ENCODE results near the gene AQP12B. TPM values are rescaled to one million over a fixed set of nuclear protein-coding genes. Genes with fewer than 3 reads are reported as not detected.

AQP12B gene
- total RNA-seq, 2 experiments from 2014 or later, result not detected

DNA sequence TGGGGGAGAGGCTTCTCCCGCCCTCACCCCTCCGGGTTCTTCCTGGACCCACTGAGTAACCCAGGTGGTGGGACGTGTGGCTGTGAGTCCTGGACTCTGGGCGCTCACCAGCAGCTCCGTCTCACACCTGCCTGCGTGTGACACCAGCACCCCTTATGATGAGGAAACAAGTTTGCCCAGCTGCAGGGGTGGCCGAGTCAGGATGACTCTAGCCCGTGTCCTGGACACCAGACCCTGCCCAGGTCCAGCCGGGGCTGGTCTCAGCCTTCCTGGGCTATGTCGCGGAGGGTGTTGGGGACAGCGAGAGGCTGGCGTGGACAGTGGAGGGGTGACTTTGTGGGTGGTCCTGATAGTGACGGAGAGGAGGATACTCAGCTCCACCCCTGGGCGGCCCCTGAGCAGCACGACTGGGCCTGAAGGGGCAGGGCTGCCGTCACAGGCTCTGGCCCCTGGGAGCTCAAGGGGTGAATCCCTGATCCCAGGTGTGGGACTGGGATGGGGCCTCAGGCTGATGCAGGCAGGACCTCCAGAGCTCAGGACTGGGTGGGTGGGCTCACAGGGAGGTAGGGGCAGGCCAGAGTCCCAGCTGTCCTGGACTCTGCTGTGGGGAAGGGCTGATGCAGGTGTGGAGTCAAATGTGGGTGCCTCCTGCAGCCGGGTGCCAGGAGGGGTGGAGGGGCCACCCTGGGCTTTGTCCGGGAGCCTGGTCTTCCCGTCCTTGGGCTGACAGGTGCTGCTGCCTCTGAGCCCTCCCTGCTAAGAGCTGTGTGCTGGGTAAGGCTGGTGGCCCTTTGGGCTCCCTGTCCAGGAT is 53.7 kb downstream of the AQP12B start:
- Histone ChIP-seq H3K27me3 (ENCODE audit: control insufficient read depth in 1 of 2, insufficient read depth in 2 of 2, low read length in 2 of 2) (no peaks in the 10 kb centered on the region), H3K4me1 (ENCODE audit: insufficient read depth, low read length) (peaks cover 62% of the 10 kb centered on the region), H3K4me3 (ENCODE audit: low read length) (no peak overlapping the region), H3K27ac (ENCODE audit: low read depth in 1 of 2, low read length in 2 of 2) (no peak overlapping the region), H3K36me3 (ENCODE audit: insufficient read depth, low read length) (peaks cover 8% of the 10 kb centered on the region), H3K9me3 (ENCODE audit: control insufficient read depth in 1 of 2, insufficient read depth in 1 of 2, low read length in 2 of 2) (peaks cover 0 to 10% of the 10 kb centered on the region in 2 experiments)
- ChIA-PET POLR2A (no interaction called here), CTCF (no interaction called here)
- H3K27me3 Mint-ChIP-seq, result no peaks in the 10 kb centered on the region
- no peak overlapping the region for H3K4me3 Mint-ChIP-seq
- H3K4me1 Mint-ChIP-seq (ENCODE audit: low read depth), result peaks cover 20% of the 10 kb centered on the region
- peak in 2 of 14 experiments; percentile 15 to 23 for DNase-seq
- H3K36me3 Mint-ChIP-seq (ENCODE audit: low read depth), result no peaks in the 10 kb centered on the region
- no peak overlapping the region for H3K27ac Mint-ChIP-seq
- no peak for ATAC-seq (ENCODE audit: poor library complexity)
- peaks cover 6% of the 10 kb centered on the region for H3K9me3 Mint-ChIP-seq
- no peak for TF ChIP-seq CTCF (IDR thresholded peaks at IDR 0.05)
- intact Hi-C loops (cut with DNase I, micrococcal nuclease), result loop anchor here in 1 of 2 experiments (5.0 kb wide), 1 partner anchor 62 kb away; the partner anchor contains the start of gene RNPEPL1

DNA sequence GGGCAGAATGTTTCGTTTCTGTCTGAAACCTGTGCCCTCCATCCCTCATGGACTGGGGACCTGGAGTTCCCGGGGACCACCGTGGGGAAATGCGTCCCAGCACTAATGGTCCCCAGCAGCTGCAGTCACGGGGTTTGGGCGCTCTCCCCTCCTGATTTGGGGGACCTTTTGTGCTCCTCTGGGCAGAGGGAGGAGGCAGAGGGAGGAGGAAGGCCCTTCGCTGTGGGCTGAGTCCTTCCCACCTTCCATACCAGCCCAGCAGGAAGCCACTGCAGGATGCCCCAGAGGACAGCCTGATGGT is 54.2 kb downstream of the AQP12B start:
- H3K9me3 ChIP-seq (ENCODE audit: control insufficient read depth in 1 of 2, insufficient read depth in 1 of 2, low read length in 2 of 2), result peaks cover 0 to 4% of the 10 kb centered on the region in 2 experiments
- Mint-ChIP-seq H3K27me3 (no peaks in the 10 kb centered on the region), H3K9me3 (peaks cover 5% of the 10 kb centered on the region), H3K4me3 (no peak overlapping the region), H3K27ac (no peak overlapping the region), H3K36me3 (ENCODE audit: low read depth) (no peaks in the 10 kb centered on the region), H3K4me1 (ENCODE audit: low read depth) (peaks cover 21% of the 10 kb centered on the region)
- intact Hi-C loops (cut with DNase I, micrococcal nuclease), result loop anchor here in 1 of 2 experiments (5.0 kb wide), 1 partner anchor 61 kb away; the partner anchor contains the start of gene RNPEPL1
- no peak for ATAC-seq (ENCODE audit: poor library complexity)
- peaks cover 68% of the 10 kb centered on the region for H3K4me1 ChIP-seq (ENCODE audit: insufficient read depth, low read length)
- no peaks in the 10 kb centered on the region for H3K27me3 ChIP-seq (ENCODE audit: control insufficient read depth in 1 of 2, insufficient read depth in 2 of 2, low read length in 2 of 2)
- TF ChIP-seq CTCF (IDR thresholded peaks at IDR 0.05), result no peak
- H3K4me3 ChIP-seq (ENCODE audit: low read length), result no peak overlapping the region
- peaks cover 8% of the 10 kb centered on the region for H3K36me3 ChIP-seq (ENCODE audit: insufficient read depth, low read length)
- no peak overlapping the region for H3K27ac ChIP-seq (ENCODE audit: low read depth in 1 of 2, low read length in 2 of 2)
- POLR2A ChIA-PET, result no interaction called here
- CTCF ChIA-PET, result no interaction called here
- DNase-seq, result peak in 2 of 14 experiments; percentile 12 to 14

GRCh38 chr2:240627736-240628506 is 54.8 kb downstream of the AQP12B start:
- TF ChIP-seq CTCF (IDR thresholded peaks at IDR 0.05), result no peak
- Histone ChIP-seq H3K27ac (ENCODE audit: low read depth in 1 of 2, low read length in 2 of 2) (no peak overlapping the region), H3K4me3 (ENCODE audit: low read length) (no peak overlapping the region), H3K4me1 (ENCODE audit: insufficient read depth, low read length) (peaks cover 73% of the 10 kb centered on the region), H3K36me3 (ENCODE audit: insufficient read depth, low read length) (peaks cover 8% of the 10 kb centered on the region), H3K27me3 (ENCODE audit: control insufficient read depth in 1 of 2, insufficient read depth in 2 of 2, low read length in 2 of 2) (no peaks in the 10 kb centered on the region), H3K9me3 (ENCODE audit: control insufficient read depth in 1 of 2, insufficient read depth in 1 of 2, low read length in 2 of 2) (peaks cover 0 to 3% of the 10 kb centered on the region in 2 experiments)
- DNase-seq, result peak in 2 of 14 experiments; percentile 11 to 21
- no peak overlapping the region for H3K4me3 Mint-ChIP-seq
- peaks cover 26% of the 10 kb centered on the region for H3K4me1 Mint-ChIP-seq (ENCODE audit: low read depth)
- ChIA-PET POLR2A (no interaction called here), CTCF (no interaction called here)
- H3K36me3 Mint-ChIP-seq (ENCODE audit: low read depth), result no peaks in the 10 kb centered on the region
- intact Hi-C loops (cut with DNase I, micrococcal nuclease), result loop anchor here in 1 of 2 experiments (5.0 kb wide), 1 partner anchor 61 kb away; the partner anchor contains the start of gene RNPEPL1
- no peak overlapping the region for H3K27ac Mint-ChIP-seq
- ATAC-seq (ENCODE audit: poor library complexity), result no peak
- no peaks in the 10 kb centered on the region for H3K27me3 Mint-ChIP-seq
- H3K9me3 Mint-ChIP-seq, result no peaks in the 10 kb centered on the region

All from CD4-positive, alpha-beta T cell (primary cell).